Hepatocyte (in vitro differentiated cells): ENCODE results near the gene FBXO21. TPM values are rescaled to one million over a fixed set of nuclear protein-coding genes. Genes with fewer than 3 reads are reported as not detected.

Experiments used
- DNase-seq: peaks from one replicate; pipeline ENCODE4 v3.0.0-alpha.2; 2016; ENCODE audit warnings: low spot score
- H2AFZ ChIP-seq: fragments of 200-600 bp; sonication (generic); 2 replicates; pipeline ENCODE4 v1.6.0; 2016; ENCODE audit warnings: antibody characterized with exemption, mild to moderate bottlenecking
- H3K27ac ChIP-seq: fragments of 200-600 bp; sonication (generic); 2 replicates; pipeline ENCODE4 v1.5.1; 2016; ENCODE audit warnings: mild to moderate bottlenecking
- H3K27me3 ChIP-seq: fragments of 200-600 bp; sonication (generic); 2 replicates; pipeline ENCODE4 v1.6.1; 2016
- H3K36me3 ChIP-seq: fragments of 200-600 bp; sonication (generic); replicated peaks from 2 replicates; pipeline ENCODE4 v1.5.1; 2016; ENCODE audit warnings: low read depth; ENCODE audit not compliant: insufficient read depth
- H3K4me1 ChIP-seq: fragments of 200-600 bp; sonication (generic); 2 replicates; pipeline ENCODE4 v1.5.1; 2016; ENCODE audit warnings: mild to moderate bottlenecking, moderate library complexity; ENCODE audit not compliant: insufficient read depth
- H3K4me2 ChIP-seq: fragments of 200-600 bp; sonication (generic); 2 replicates; pipeline ENCODE4 v1.6.0; 2016
- H3K4me3 ChIP-seq: fragments of 200-600 bp; sonication (generic); 2 replicates; pipeline ENCODE4 v1.5.1; 2016; ENCODE audit warnings: mild to moderate bottlenecking
- H3K79me2 ChIP-seq: fragments of 200-600 bp; sonication (generic); 2 replicates; pipeline ENCODE4 v1.6.0; 2017; ENCODE audit warnings: mild to moderate bottlenecking
- H3K9me2 ChIP-seq: fragments of 200-600 bp; sonication (generic); replicated peaks from 2 replicates; pipeline ENCODE4 v1.6.0; 2017; ENCODE audit warnings: mild to moderate bottlenecking; ENCODE audit not compliant: insufficient read depth
- H3K9me3 ChIP-seq: fragments of 200-600 bp; sonication (generic); 2 replicates; pipeline ENCODE4 v1.5.1; 2016; ENCODE audit warnings: low read depth, mild to moderate bottlenecking
- H4K20me1 ChIP-seq: fragments of 200-600 bp; sonication (generic); 2 replicates; pipeline ENCODE4 v1.6.0; 2016; ENCODE audit warnings: mild to moderate bottlenecking; ENCODE audit not compliant: insufficient read depth, poor library complexity, severe bottlenecking
- CTCF ChIP-seq: fragments of 200-600 bp; sonication (generic); IDR thresholded peaks from 2 replicates; pipeline ENCODE4 v1.5.1; 2016; ENCODE audit warnings: antibody characterized with exemption, mild to moderate bottlenecking; ENCODE audit not compliant: poor library complexity
- EZH2 ChIP-seq: fragments of 200-600 bp; sonication (generic); IDR thresholded peaks from 2 replicates; pipeline ENCODE4 v1.6.1; 2016; ENCODE audit warnings: antibody characterized with exemption, mild to moderate bottlenecking, borderline replicate concordance
- EZH2phosphoT487 ChIP-seq: fragments of 200-600 bp; sonication (generic); IDR thresholded peaks from one replicate; pipeline ENCODE4 v1.6.1; 2018; ENCODE audit warnings: antibody characterized with exemption, mild to moderate bottlenecking, low read depth, moderate library complexity; ENCODE audit not compliant: unreplicated experiment, severe bottlenecking
- WGBS: methylation state at CpG from one replicate; pipeline ENCODE4 v1.1.6; 2016; ENCODE audit warnings: low lambda C conversion rate; ENCODE audit errors: missing lambda C conversion rate; 5-methylcytosine and 5-hydroxymethylcytosine counted together
- polyA plus RNA-seq: library from polyadenylated mRNA; unstranded; fragments of >200 nt; fragmentation: Nextera tagmentation; extraction: Ambion mirVana; gene quantifications from 2 replicates; pipeline ENCODE4 v1.2.1, GENCODE V29; 2016
- total RNA-seq: library from RNA; depleted of rRNA; stranded (reverse); fragments of >200 nt; gene quantifications from 2 replicates; pipeline ENCODE4 v1.2.3, GENCODE V29; 2014

The FBXO21 gene
- total and polyA plus RNA-seq, 2 experiments from 2014 or later, result 41.9 to 68.0 TPM

GRCh38 chr12:117161460-117162166 lies 28.7 kb downstream of the FBXO21 start:
- Histone ChIP-seq H3K9me3 (no peaks in the 10 kb centered on the region), H3K4me3 (no peak overlapping the region), H3K4me1 (peaks cover 2% of the 10 kb centered on the region), H3K4me2 (no peak overlapping the region), H3K79me2 (no peaks in the 10 kb centered on the region), H3K9me2 (no peaks in the 10 kb centered on the region), H4K20me1 (no peaks in the 10 kb centered on the region), H2AFZ (no peak overlapping the region), H3K36me3 (no peaks in the 10 kb centered on the region), H3K27ac (no peak overlapping the region), H3K27me3 (no peaks in the 10 kb centered on the region)
- no peak for DNase-seq
- WGBS, result 95% methylated on average over 10 of the region's 10 CpGs
- TF ChIP-seq CTCF (no peak), EZH2 (no peak), EZH2phosphoT487 (no peak)

GRCh38 chr12:117159674-117160073 lies 30.6 kb downstream of the FBXO21 start:
- peak overlapping the region; percentile 41 for H3K27ac ChIP-seq
- H4K20me1 ChIP-seq, result no peaks in the 10 kb centered on the region
- DNase-seq, result no peak
- H3K9me3 ChIP-seq, result no peaks in the 10 kb centered on the region
- H3K9me2 ChIP-seq, result no peaks in the 10 kb centered on the region
- H3K4me1 ChIP-seq, result peaks cover 2% of the 10 kb centered on the region
- TF ChIP-seq EZH2 (no peak), CTCF (no peak), EZH2phosphoT487 (no peak)
- no peaks in the 10 kb centered on the region for H3K79me2 ChIP-seq
- no peak overlapping the region for H2AFZ ChIP-seq
- WGBS, result 80% methylated on average over 9 of the region's 9 CpGs
- no peak overlapping the region for H3K4me2 ChIP-seq
- H3K4me3 ChIP-seq, result no peak overlapping the region
- H3K27me3 ChIP-seq, result no peaks in the 10 kb centered on the region
- H3K36me3 ChIP-seq, result no peaks in the 10 kb centered on the region

GRCh38 chr12:117158911-117159553 lies 31.2 kb downstream of the FBXO21 start:
- peak overlapping the region; percentile 55 for H3K27ac ChIP-seq
- H3K36me3 ChIP-seq, result no peaks in the 10 kb centered on the region
- no peak overlapping the region for H2AFZ ChIP-seq
- H3K4me3 ChIP-seq, result no peak overlapping the region
- no peaks in the 10 kb centered on the region for H3K9me3 ChIP-seq
- TF ChIP-seq CTCF, result no peak
- TF ChIP-seq EZH2phosphoT487, result no peak
- no peak for TF ChIP-seq EZH2
- peaks cover 2% of the 10 kb centered on the region for H3K4me1 ChIP-seq
- no peaks in the 10 kb centered on the region for H3K27me3 ChIP-seq
- H4K20me1 ChIP-seq, result no peaks in the 10 kb centered on the region
- DNase-seq, result peak; percentile 40
- 60% methylated on average over 7 of the region's 7 CpGs for WGBS
- H3K9me2 ChIP-seq, result no peaks in the 10 kb centered on the region
- no peaks in the 10 kb centered on the region for H3K79me2 ChIP-seq
- no peak overlapping the region for H3K4me2 ChIP-seq
